ENCODE results near the gene TAC3.
"Not testable (repeated sequence)": the region's sequence is repeated elsewhere in the genome, so short reads cannot be mapped to it uniquely, and the experiment has no call there.

GRCh38 chr12:57022324-57022723, 6.0 kb upstream of the TAC3 start:
- TF ChIP-seq, protein P1, sequence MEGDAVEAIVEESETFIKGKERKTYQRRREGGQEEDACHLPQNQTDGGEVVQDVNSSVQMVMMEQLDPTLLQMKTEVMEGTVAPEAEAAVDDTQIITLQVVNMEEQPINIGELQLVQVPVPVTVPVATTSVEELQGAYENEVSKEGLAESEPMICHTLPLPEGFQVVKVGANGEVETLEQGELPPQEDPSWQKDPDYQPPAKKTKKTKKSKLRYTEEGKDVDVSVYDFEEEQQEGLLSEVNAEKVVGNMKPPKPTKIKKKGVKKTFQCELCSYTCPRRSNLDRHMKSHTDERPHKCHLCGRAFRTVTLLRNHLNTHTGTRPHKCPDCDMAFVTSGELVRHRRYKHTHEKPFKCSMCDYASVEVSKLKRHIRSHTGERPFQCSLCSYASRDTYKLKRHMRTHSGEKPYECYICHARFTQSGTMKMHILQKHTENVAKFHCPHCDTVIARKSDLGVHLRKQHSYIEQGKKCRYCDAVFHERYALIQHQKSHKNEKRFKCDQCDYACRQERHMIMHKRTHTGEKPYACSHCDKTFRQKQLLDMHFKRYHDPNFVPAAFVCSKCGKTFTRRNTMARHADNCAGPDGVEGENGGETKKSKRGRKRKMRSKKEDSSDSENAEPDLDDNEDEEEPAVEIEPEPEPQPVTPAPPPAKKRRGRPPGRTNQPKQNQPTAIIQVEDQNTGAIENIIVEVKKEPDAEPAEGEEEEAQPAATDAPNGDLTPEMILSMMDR (IDR thresholded peaks at IDR 0.05) = not testable (repeated sequence)
- TF ChIP-seq POLR2A (IDR thresholded peaks at IDR 0.05) = not testable (repeated sequence)
